Measurements from ENCODE around the gene ITPA. TPM values are rescaled to one million over a fixed set of nuclear protein-coding genes. Genes with fewer than 3 reads are reported as not detected.
A peak's percentile ranks its signal among the peaks of the same experiment; 100 is the strongest.

Gene ITPA
- total and polyA plus RNA-seq, 2 of the 13 experiments (the other 11 are each of a cell fraction or from before 2014, with no cell fraction given) = 60.1 to 103 TPM

- TF ChIP-seq, protein P1, sequence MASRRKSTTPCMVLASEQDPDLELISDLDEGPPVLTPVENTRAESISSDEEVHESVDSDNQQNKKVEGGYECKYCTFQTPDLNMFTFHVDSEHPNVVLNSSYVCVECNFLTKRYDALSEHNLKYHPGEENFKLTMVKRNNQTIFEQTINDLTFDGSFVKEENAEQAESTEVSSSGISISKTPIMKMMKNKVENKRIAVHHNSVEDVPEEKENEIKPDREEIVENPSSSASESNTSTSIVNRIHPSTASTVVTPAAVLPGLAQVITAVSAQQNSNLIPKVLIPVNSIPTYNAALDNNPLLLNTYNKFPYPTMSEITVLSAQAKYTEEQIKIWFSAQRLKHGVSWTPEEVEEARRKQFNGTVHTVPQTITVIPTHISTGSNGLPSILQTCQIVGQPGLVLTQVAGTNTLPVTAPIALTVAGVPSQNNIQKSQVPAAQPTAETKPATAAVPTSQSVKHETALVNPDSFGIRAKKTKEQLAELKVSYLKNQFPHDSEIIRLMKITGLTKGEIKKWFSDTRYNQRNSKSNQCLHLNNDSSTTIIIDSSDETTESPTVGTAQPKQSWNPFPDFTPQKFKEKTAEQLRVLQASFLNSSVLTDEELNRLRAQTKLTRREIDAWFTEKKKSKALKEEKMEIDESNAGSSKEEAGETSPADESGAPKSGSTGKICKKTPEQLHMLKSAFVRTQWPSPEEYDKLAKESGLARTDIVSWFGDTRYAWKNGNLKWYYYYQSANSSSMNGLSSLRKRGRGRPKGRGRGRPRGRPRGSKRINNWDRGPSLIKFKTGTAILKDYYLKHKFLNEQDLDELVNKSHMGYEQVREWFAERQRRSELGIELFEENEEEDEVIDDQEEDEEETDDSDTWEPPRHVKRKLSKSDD (CRISPR knock-in tag; IDR thresholded peaks at IDR 0.05; ENCODE audit: low read depth) = no peak; the same call in 1 of the 2 replicates
- TF ChIP-seq, protein P2, sequence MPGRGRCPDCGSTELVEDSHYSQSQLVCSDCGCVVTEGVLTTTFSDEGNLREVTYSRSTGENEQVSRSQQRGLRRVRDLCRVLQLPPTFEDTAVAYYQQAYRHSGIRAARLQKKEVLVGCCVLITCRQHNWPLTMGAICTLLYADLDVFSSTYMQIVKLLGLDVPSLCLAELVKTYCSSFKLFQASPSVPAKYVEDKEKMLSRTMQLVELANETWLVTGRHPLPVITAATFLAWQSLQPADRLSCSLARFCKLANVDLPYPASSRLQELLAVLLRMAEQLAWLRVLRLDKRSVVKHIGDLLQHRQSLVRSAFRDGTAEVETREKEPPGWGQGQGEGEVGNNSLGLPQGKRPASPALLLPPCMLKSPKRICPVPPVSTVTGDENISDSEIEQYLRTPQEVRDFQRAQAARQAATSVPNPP (CRISPR knock-in tag; IDR thresholded peaks at IDR 0.05) = no peak
- no peak for TF ChIP-seq ZNF468 (CRISPR knock-in tag; IDR thresholded peaks at IDR 0.05)
- TF ChIP-seq ZNF333 (CRISPR knock-in tag; IDR thresholded peaks at IDR 0.05; ENCODE audit: borderline replicate concordance) = 0 out of 2 replicates have a peak, but pooled peaks have one; percentile 17
- TF ChIP-seq ZNF496 (CRISPR knock-in tag; IDR thresholded peaks at IDR 0.05; ENCODE audit: insufficient replicate concordance) = no peak
- TF ChIP-seq, protein P3, sequence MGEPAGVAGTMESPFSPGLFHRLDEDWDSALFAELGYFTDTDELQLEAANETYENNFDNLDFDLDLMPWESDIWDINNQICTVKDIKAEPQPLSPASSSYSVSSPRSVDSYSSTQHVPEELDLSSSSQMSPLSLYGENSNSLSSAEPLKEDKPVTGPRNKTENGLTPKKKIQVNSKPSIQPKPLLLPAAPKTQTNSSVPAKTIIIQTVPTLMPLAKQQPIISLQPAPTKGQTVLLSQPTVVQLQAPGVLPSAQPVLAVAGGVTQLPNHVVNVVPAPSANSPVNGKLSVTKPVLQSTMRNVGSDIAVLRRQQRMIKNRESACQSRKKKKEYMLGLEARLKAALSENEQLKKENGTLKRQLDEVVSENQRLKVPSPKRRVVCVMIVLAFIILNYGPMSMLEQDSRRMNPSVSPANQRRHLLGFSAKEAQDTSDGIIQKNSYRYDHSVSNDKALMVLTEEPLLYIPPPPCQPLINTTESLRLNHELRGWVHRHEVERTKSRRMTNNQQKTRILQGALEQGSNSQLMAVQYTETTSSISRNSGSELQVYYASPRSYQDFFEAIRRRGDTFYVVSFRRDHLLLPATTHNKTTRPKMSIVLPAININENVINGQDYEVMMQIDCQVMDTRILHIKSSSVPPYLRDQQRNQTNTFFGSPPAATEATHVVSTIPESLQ (CRISPR knock-in tag; conservative IDR thresholded peaks at IDR 0.05) = no peak
- TF ChIP-seq ZNF850 (CRISPR knock-in tag; conservative IDR thresholded peaks at IDR 0.05) = 0 out of 2 replicates have a peak, but pooled peaks have one; percentile 65
- TF ChIP-seq CHD4 (IDR thresholded peaks at IDR 0.05; ENCODE audit: borderline replicate concordance, low read length) = 0 out of 2 replicates have a peak, but pooled peaks have one; percentile 72
- TF ChIP-seq ZNF451 (CRISPR knock-in tag; IDR thresholded peaks at IDR 0.05) = no peak
- TF ChIP-seq ZNF549 (CRISPR knock-in tag; IDR thresholded peaks at IDR 0.05) = peak; percentile 18; the same call in 1 of the 2 replicates
- no peak for TF ChIP-seq JUN (CRISPR knock-in tag; IDR thresholded peaks at IDR 0.05)
- TF ChIP-seq KAT7 (CRISPR knock-in tag; IDR thresholded peaks at IDR 0.05; ENCODE audit: borderline replicate concordance) = 0 out of 2 replicates have a peak, but pooled peaks have one; percentile 12
- 0 out of 2 replicates have a peak, but pooled peaks have one; percentile 59 for TF ChIP-seq ZNF558 (CRISPR knock-in tag; IDR thresholded peaks at IDR 0.05; ENCODE audit: borderline replicate concordance)
- no peak for TF ChIP-seq TCF12 (IDR thresholded peaks at IDR 0.05)
- peak; percentile 10; the same call in 1 of the 2 replicates for TF ChIP-seq TCF12 (CRISPR knock-in tag; IDR thresholded peaks at IDR 0.05)
- no peak for TF ChIP-seq KLF16 (CRISPR knock-in tag; IDR thresholded peaks at IDR 0.05)
- no peak for TF ChIP-seq ZNF660 (CRISPR knock-in tag; IDR thresholded peaks at IDR 0.05; ENCODE audit: borderline replicate concordance, low read depth)
- 0 out of 2 replicates have a peak, but pooled peaks have one; percentile 17 for TF ChIP-seq HNF4A (CRISPR knock-in tag; IDR thresholded peaks at IDR 0.05)
- TF ChIP-seq SMC3 (IDR thresholded peaks at IDR 0.05; ENCODE audit: low read length) = peak; percentile 2; the same call in 1 of the 2 replicates
- 0 out of 2 replicates have a peak, but pooled peaks have one; percentile 8 for TF ChIP-seq ZNF670 (CRISPR knock-in tag; IDR thresholded peaks at IDR 0.05; ENCODE audit: borderline replicate concordance)
- no peak; the same call in 1 of the 2 replicates for TF ChIP-seq ZNF501 (CRISPR knock-in tag; IDR thresholded peaks at IDR 0.05)
- TF ChIP-seq IKZF1 (IDR thresholded peaks at IDR 0.05) = no peak
- peak; percentile 88; the same call in 1 of the 2 replicates for TF ChIP-seq ZFP82 (CRISPR knock-in tag; IDR thresholded peaks at IDR 0.05; ENCODE audit: borderline replicate concordance)
- no peak for TF ChIP-seq ESRRA (CRISPR knock-in tag; IDR thresholded peaks at IDR 0.05; ENCODE audit: low read depth)
These were observed 34.6 kb upstream of the ITPA start (continued) for GRCh38 chr20:3174442-3175261.

All from HepG2 (cell line).